DLD1 (cell line): ENCODE data around the gene FBXL16.
"Not testable (repeated sequence)": the region's sequence is repeated elsewhere in the genome, so short reads cannot be mapped to it uniquely, and the experiment has no call there.

Source experiments
- in situ Hi-C: cut with HindIII; loops from 2 replicates; pipeline ENCODE4 v1.10.0; 2017; ENCODE audit warnings: low sequenced_read_pairs

FBXL16 gene

GRCh38 chr16:705431-706188 is at the start of gene FBXL16:
FBXL16 (minus strand) TSS chr16:705801; CDS start chr16:697405, 8,396 bp downstream.
- in situ Hi-C loops: no loop called here

GRCh38 chr16:754656-755055 is 49.1 kb upstream of the FBXL16 start:
- in situ Hi-C loops: no loop called here

- in situ Hi-C loops: not testable (repeated sequence)
Observed at GRCh38 chr16:754121-754607, 48.6 kb upstream of the FBXL16 start.

- in situ Hi-C loops: no loop called here
Observed at GRCh38 chr16:752007-752312, 46.4 kb upstream of the FBXL16 start.

GRCh38 chr16:751152-752006 is 45.8 kb upstream of the FBXL16 start:
- in situ Hi-C loops: no loop called here

GRCh38 chr16:750485-750884 is 44.9 kb upstream of the FBXL16 start:
- in situ Hi-C loops: no loop called here

- in situ Hi-C loops: no loop called here
Observed at GRCh38 chr16:749010-749409, 43.4 kb upstream of the FBXL16 start.

- in situ Hi-C loops: no loop called here
Observed at GRCh38 chr16:747978-748746, 42.6 kb upstream of the FBXL16 start.

GRCh38 chr16:746637-747036 is 41.0 kb upstream of the FBXL16 start:
- in situ Hi-C loops: no loop called here

GRCh38 chr16:745739-746138 is 40.1 kb upstream of the FBXL16 start:
- in situ Hi-C loops: no loop called here

- in situ Hi-C loops: no loop called here
Observed at GRCh38 chr16:743794-744500, 38.3 kb upstream of the FBXL16 start.

GRCh38 chr16:742894-743293 is 37.3 kb upstream of the FBXL16 start:
- in situ Hi-C loops: not testable (repeated sequence)

GRCh38 chr16:741986-742629 is 36.5 kb upstream of the FBXL16 start:
- in situ Hi-C loops: no loop called here

- in situ Hi-C loops: no loop called here
Observed at GRCh38 chr16:740764-741505, 35.3 kb upstream of the FBXL16 start, which contains the start of gene CIAO3. CIAO3 (minus strand) TSS chr16:740997; CDS start chr16:740985, 12 bp downstream.

GRCh38 chr16:740459-740763 is 34.8 kb upstream of the FBXL16 start:
- in situ Hi-C loops: no loop called here

- in situ Hi-C loops: no loop called here
Observed at GRCh38 chr16:739560-740458, 34.2 kb upstream of the FBXL16 start.

GRCh38 chr16:736936-737481 is 31.4 kb upstream of the FBXL16 start:
- in situ Hi-C loops: no loop called here

- in situ Hi-C loops: no loop called here
Observed at GRCh38 chr16:735982-736453, 30.4 kb upstream of the FBXL16 start.
